ENCODE data around the gene DTNA. TPM values are rescaled to one million over a fixed set of nuclear protein-coding genes. Genes with fewer than 3 reads are reported as not detected.

The DTNA gene
- total and polyA plus RNA-seq, 2 donors from 2014 or later = 6.2 to 22.3 TPM

DNA sequence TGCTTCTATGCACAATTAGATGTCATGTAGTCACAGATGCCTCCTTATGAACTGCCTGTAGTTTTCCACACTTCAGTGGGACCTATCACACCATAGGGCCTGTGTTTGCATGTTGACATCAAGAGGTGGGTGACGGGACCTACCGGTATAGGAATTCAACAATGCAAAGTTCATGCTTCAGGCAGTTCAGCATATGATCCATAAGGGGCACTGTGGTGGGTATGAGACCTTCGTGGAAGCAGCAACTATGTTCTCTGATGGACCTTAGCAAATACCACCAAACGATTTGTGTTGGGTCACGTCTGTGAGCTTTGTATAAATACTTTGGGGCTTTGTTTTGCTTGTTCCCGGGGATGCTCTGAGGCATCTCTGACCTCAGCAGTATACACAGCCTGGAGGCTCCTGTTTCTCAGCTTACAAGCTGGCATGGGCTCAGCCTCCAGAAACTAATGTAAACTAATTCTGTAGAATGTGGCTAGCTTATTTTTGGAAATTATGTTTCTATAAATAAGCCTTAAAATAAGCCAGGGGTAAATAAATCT is 111.6 kb downstream of the DTNA start:
- no peak overlapping the region for H3K9ac ChIP-seq (ENCODE audit: low read length in 3 of 3)
- no peaks in the 10 kb centered on the region for H3K9me3 ChIP-seq (ENCODE audit: control insufficient read depth in 2 of 3, insufficient read depth in 1 of 3, low read length in 3 of 3)
- DNase-seq (no peak), FAIRE-seq (no peak)
- no peak overlapping the region for H3K27ac ChIP-seq (ENCODE audit: low read depth in 2 of 2, low read length in 2 of 2)
- H3K27me3 ChIP-seq (ENCODE audit: control insufficient read depth, insufficient read depth, low read length) = no peaks in the 10 kb centered on the region
- TF ChIP-seq, protein P1, sequence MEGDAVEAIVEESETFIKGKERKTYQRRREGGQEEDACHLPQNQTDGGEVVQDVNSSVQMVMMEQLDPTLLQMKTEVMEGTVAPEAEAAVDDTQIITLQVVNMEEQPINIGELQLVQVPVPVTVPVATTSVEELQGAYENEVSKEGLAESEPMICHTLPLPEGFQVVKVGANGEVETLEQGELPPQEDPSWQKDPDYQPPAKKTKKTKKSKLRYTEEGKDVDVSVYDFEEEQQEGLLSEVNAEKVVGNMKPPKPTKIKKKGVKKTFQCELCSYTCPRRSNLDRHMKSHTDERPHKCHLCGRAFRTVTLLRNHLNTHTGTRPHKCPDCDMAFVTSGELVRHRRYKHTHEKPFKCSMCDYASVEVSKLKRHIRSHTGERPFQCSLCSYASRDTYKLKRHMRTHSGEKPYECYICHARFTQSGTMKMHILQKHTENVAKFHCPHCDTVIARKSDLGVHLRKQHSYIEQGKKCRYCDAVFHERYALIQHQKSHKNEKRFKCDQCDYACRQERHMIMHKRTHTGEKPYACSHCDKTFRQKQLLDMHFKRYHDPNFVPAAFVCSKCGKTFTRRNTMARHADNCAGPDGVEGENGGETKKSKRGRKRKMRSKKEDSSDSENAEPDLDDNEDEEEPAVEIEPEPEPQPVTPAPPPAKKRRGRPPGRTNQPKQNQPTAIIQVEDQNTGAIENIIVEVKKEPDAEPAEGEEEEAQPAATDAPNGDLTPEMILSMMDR (IDR thresholded peaks at IDR 0.05; ENCODE audit: borderline replicate concordance, extremely low read depth, insufficient read depth) = no peak
- H3K4me3 ChIP-seq (ENCODE audit: low read length in 3 of 3) = no peak overlapping the region
- H3K4me1 ChIP-seq (ENCODE audit: control insufficient read depth in 2 of 3, insufficient read depth in 2 of 3, low read depth in 1 of 3, low read length in 3 of 3) = no peaks in the 10 kb centered on the region
- intact Hi-C loops (cut with DNase I) = no loop called here
- H3K36me3 ChIP-seq (ENCODE audit: control insufficient read depth in 2 of 3, insufficient read depth in 3 of 3, low read length in 3 of 3) = no peaks in the 10 kb centered on the region

DNA sequence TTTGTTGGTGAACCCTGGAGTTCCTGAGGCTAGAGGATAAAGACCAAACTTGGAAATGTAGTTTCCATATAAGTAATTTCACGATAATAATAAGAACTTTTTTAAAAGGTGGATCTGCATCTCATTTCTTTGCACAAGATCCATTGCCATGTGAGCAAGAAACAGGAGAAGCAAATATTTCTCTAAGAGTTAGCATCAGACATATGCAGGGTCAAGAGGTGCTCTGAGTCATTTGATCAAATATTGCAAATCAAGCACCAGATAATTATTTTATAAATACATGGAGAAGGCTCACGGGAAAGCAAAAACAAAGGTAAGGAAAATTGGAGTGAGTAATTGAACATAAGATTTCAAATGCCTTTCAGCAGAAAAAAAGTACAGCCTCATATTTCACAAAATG is 118.0 kb downstream of the DTNA start:
- TF ChIP-seq, protein P1 (IDR thresholded peaks at IDR 0.05; ENCODE audit: borderline replicate concordance, extremely low read depth, insufficient read depth) = no peak
- H3K27ac ChIP-seq (ENCODE audit: low read depth in 2 of 2, low read length in 2 of 2) = no peak overlapping the region
- no peak for FAIRE-seq

DNA sequence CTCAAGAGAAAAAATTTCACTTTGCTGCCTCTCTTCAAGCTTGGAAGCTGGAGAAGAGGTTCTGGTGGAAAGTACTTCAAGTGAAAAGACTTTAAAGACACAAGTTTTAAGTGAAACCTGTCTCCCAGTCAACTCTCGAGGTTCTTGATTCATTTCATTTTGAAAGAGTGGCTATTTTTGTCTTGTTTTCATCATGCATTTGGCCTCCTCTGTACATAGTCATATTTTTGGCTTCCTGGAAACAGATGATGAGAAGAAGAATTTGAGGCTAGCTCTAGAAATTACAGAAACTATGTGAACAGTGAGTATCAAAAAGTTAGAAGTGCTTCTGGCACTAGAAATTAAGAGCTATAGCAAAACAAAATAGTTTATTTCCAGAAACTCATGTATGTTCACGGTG is 124.8 kb downstream of the DTNA start:
- no peak overlapping the region for H3K27ac ChIP-seq (ENCODE audit: low read depth in 2 of 2, low read length in 2 of 2)
- no peaks in the 10 kb centered on the region for H3K27me3 ChIP-seq (ENCODE audit: control insufficient read depth, insufficient read depth, low read length)
- intact Hi-C loops (cut with DNase I) = no loop called here
- FAIRE-seq = no peak
- no peaks in the 10 kb centered on the region for H3K36me3 ChIP-seq (ENCODE audit: control insufficient read depth in 2 of 3, insufficient read depth in 3 of 3, low read length in 3 of 3)
- no peaks in the 10 kb centered on the region for H3K9me3 ChIP-seq (ENCODE audit: control insufficient read depth in 2 of 3, insufficient read depth in 1 of 3, low read length in 3 of 3)
- no peak overlapping the region for H3K9ac ChIP-seq (ENCODE audit: low read length in 3 of 3)
- TF ChIP-seq, protein P1 (IDR thresholded peaks at IDR 0.05; ENCODE audit: borderline replicate concordance, extremely low read depth, insufficient read depth) = no peak
- peaks cover 0 to 7% (median 5%) of the 10 kb centered on the region in 3 donors for H3K4me1 ChIP-seq (ENCODE audit: control insufficient read depth in 2 of 3, insufficient read depth in 2 of 3, low read depth in 1 of 3, low read length in 3 of 3)
- DNase-seq = no peak
- no peak overlapping the region for H3K4me3 ChIP-seq (ENCODE audit: low read length in 3 of 3)

More for the DNA sequence above, 118.0 kb downstream of the DTNA start:
- Histone ChIP-seq H3K9me3 (ENCODE audit: control insufficient read depth in 2 of 3, insufficient read depth in 1 of 3, low read length in 3 of 3) (no peaks in the 10 kb centered on the region), H3K9ac (ENCODE audit: low read length in 3 of 3) (no peak overlapping the region), H3K36me3 (ENCODE audit: control insufficient read depth in 2 of 3, insufficient read depth in 3 of 3, low read length in 3 of 3) (no peaks in the 10 kb centered on the region), H3K27me3 (ENCODE audit: control insufficient read depth, insufficient read depth, low read length) (no peaks in the 10 kb centered on the region), H3K4me3 (ENCODE audit: low read length in 3 of 3) (no peak overlapping the region), H3K4me1 (ENCODE audit: control insufficient read depth in 2 of 3, insufficient read depth in 2 of 3, low read depth in 1 of 3, low read length in 3 of 3) (no peaks in the 10 kb centered on the region)
- no peak for DNase-seq
- intact Hi-C loops (cut with DNase I) = no loop called here

DNA sequence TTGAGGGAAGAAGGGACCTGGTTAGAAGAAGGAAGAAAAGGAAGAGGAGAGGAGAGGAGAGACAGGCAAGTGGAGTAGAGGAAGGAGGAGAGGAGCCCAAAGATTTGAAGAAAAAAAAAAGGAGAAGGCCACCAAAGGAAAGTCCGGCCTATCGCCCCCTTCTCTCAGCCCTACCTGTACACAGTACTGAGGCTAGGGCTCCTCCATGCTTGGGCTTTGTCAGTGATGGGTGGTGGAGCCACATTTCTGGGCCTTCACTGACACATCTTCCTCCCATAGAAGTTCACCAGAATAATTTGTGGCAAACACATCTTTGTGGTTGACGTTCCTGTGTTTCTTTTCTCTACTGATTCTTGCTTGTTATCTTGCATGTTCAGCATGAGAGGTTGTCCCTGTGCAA is 125.4 kb downstream of the DTNA start:
- no peak overlapping the region for H3K27ac ChIP-seq (ENCODE audit: low read depth in 2 of 2, low read length in 2 of 2)

More for the DNA sequence above, 125.4 kb downstream of the DTNA start:
- no peaks in the 10 kb centered on the region for H3K9me3 ChIP-seq (ENCODE audit: control insufficient read depth in 2 of 3, insufficient read depth in 1 of 3, low read length in 3 of 3)
- H3K9ac ChIP-seq (ENCODE audit: low read length in 3 of 3) = no peak overlapping the region
- H3K27me3 ChIP-seq (ENCODE audit: control insufficient read depth, insufficient read depth, low read length) = no peaks in the 10 kb centered on the region
- intact Hi-C loops (cut with DNase I) = no loop called here
- H3K4me1 ChIP-seq (ENCODE audit: control insufficient read depth in 2 of 3, insufficient read depth in 2 of 3, low read depth in 1 of 3, low read length in 3 of 3) = peaks cover 0 to 7% (median 5%) of the 10 kb centered on the region in 3 donors
- TF ChIP-seq, protein P1 (IDR thresholded peaks at IDR 0.05; ENCODE audit: borderline replicate concordance, extremely low read depth, insufficient read depth) = no peak
- FAIRE-seq = no peak
- DNase-seq = no peak
- no peak overlapping the region for H3K4me3 ChIP-seq (ENCODE audit: low read length in 3 of 3)
- H3K36me3 ChIP-seq (ENCODE audit: control insufficient read depth in 2 of 3, insufficient read depth in 3 of 3, low read length in 3 of 3) = no peaks in the 10 kb centered on the region
